Esophagus muscularis mucosa (tissue), 4 donors: ENCODE data around the gene KLC1.

ENCODE experiments used
- EP300 ChIP-seq: sonication (generic); formaldehyde crosslinking; IDR thresholded peaks from one replicate; pipeline ENCODE4 v1.6.1; 2017; ENCODE audit warnings: antibody characterized with exemption
- POLR2A ChIP-seq: fragments of 450-650 bp; IDR thresholded peaks from one replicate; pipeline ENCODE4 v1.6.1; 2017; ENCODE audit warnings: antibody characterized with exemption, moderate library complexity, mild to moderate bottlenecking, low read depth
- POLR2AphosphoS5 ChIP-seq, 2 donors: sonication (generic); formaldehyde crosslinking; IDR thresholded peaks; one replicate each; pipeline ENCODE4 v1.6.1; 2017; ENCODE audit warnings: antibody characterized with exemption in 2 of 2
- TF ChIP-seq, protein P1 (sequence below), 3 experiments: fragments of 200-600 bp in 2 of 3; fragments of 450-650 bp in 1 of 3; sonication (generic) in 2 of 3; IDR thresholded peaks; one replicate each; pipeline ENCODE4 v1.5.1; 2017 to 2019; ENCODE audit warnings: antibody characterized with exemption in 3 of 3, mild to moderate bottlenecking in 2 of 3, moderate library complexity in 1 of 3

GRCh38 chr14:103662029-103662428, 33.0 kb downstream of the KLC1 start:
- TF ChIP-seq POLR2A (no peak), POLR2AphosphoS5 (IDR thresholded peaks at IDR 0.05) (no peak), EP300 (no peak)
- TF ChIP-seq, protein P1, sequence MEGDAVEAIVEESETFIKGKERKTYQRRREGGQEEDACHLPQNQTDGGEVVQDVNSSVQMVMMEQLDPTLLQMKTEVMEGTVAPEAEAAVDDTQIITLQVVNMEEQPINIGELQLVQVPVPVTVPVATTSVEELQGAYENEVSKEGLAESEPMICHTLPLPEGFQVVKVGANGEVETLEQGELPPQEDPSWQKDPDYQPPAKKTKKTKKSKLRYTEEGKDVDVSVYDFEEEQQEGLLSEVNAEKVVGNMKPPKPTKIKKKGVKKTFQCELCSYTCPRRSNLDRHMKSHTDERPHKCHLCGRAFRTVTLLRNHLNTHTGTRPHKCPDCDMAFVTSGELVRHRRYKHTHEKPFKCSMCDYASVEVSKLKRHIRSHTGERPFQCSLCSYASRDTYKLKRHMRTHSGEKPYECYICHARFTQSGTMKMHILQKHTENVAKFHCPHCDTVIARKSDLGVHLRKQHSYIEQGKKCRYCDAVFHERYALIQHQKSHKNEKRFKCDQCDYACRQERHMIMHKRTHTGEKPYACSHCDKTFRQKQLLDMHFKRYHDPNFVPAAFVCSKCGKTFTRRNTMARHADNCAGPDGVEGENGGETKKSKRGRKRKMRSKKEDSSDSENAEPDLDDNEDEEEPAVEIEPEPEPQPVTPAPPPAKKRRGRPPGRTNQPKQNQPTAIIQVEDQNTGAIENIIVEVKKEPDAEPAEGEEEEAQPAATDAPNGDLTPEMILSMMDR (IDR thresholded peaks at IDR 0.05), result no peak
